Stimulated activated CD4-positive, alpha-beta T cell treated with anti-CD3 and anti-CD28 coated beads, Interleukin-4, amount 100 ng/mL, for 4 hours (primary cell): ENCODE data around the gene GBP2.
"Not testable (repeated sequence)": the region's sequence is repeated elsewhere in the genome, so short reads cannot be mapped to it uniquely, and the experiment has no call there.

Source experiments
- DNase-seq, 2 experiments: peaks; one replicate each; pipeline ENCODE4 v3.0.0-alpha.2; 2020

Gene GBP2, protein sequence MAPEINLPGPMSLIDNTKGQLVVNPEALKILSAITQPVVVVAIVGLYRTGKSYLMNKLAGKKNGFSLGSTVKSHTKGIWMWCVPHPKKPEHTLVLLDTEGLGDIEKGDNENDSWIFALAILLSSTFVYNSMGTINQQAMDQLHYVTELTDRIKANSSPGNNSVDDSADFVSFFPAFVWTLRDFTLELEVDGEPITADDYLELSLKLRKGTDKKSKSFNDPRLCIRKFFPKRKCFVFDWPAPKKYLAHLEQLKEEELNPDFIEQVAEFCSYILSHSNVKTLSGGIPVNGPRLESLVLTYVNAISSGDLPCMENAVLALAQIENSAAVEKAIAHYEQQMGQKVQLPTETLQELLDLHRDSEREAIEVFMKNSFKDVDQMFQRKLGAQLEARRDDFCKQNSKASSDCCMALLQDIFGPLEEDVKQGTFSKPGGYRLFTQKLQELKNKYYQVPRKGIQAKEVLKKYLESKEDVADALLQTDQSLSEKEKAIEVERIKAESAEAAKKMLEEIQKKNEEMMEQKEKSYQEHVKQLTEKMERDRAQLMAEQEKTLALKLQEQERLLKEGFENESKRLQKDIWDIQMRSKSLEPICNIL

DNA sequence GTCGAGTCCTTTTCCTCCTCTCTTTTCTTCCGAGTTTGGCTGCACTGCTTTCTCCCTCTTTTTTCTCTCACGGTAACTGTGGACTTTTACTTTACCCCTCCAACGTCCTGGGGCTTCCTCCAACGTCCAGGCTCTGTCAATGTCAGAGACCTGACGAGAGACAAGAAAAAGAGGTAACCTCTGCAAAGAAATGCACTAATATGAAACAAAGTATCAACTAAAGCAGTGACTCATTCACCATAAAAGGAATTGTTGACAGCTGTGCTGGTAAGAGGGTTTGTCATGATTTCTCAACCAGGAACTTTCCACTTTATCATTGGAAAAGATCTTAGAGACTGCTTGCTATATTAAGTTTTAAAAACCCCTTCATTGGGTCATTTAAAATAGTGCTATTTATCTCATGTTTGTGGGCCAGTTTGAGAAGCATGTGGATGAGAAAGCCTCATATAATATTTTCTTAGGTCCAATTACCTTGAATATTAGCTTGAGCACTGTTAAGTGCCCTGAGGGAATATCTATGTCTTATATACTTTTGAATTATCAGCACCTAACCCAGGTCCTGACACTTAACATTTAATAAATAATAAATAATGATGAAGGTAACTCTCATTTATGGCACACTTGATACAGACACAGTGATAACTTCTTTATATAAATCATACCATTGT, at the start of gene GBP2:
Gene GBP2, minus strand, starts transcription at position 202 of the 668 bp plus-strand sequence. CDS start 4,148 bp downstream, outside the sequence.
- DNase-seq = peak in 1 of 2 experiments; percentile 35

DNA sequence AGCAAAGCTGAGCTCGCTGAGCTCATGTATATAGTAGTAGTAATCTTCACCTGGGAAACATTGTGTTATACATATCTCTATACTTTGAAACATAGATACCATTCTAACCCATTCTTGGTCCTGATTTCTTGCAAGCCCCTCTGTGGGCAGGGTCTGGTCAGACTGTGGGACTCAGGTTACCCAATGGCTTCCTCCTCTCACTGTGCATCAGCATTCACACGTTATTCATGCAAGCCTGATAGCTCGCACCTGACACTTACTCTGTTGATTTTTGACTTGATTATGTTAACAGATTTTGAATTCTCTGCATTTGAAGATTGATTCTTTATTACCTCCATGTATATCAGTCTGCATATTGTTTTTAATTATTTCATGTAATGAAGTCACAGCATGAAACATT, 48.6 kb upstream of the GBP2 start:
- no peak for DNase-seq

DNA sequence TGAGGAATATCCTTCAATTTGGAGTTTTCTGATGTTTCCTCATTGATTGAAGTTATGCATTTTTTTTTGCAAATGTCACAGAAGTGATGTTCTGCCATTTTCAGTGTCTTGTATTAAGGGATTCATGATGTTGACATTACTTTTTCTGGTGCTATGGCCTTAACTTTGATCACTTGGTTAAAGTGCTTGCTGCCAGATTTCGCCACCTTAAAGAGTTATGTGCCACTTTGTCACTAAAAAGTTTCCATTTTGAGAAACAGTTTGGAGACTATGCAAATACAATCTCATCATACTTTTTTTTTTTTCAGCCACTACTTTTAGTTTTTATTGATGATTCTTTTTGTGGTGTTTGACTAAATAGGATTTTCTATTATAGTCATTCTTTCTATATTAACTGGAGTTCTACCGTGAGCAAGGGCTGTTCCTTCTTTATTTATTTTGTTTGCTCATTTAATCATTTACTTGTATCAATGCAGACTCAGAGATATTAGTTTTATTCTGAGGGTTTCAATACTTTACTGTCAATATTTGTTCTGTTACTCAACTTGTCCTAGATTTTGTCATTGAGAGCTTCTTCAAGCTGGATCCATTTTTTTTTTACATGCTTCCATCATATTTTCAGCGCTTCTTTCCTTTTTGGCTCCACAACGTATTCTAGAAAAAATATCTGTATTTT, 46.7 kb upstream of the GBP2 start:
- no peak for DNase-seq

DNA sequence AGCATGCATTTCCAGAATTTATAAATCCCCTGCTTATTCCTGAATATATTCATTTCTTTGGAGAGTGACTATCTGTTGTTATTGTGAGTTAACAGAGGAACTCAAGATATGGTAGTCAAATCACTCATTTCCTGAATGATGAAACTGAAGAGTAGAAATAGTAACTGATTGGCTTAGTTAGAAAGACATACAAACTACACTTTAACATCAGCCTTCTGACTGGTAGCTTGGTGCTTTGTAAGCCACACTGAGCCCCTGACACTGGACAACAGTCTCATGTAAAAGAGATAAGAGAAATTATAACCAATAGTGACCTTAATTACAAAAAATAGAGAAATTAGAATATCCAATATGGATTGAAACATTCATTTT, 45.1 kb upstream of the GBP2 start:
- DNase-seq = no peak

DNA sequence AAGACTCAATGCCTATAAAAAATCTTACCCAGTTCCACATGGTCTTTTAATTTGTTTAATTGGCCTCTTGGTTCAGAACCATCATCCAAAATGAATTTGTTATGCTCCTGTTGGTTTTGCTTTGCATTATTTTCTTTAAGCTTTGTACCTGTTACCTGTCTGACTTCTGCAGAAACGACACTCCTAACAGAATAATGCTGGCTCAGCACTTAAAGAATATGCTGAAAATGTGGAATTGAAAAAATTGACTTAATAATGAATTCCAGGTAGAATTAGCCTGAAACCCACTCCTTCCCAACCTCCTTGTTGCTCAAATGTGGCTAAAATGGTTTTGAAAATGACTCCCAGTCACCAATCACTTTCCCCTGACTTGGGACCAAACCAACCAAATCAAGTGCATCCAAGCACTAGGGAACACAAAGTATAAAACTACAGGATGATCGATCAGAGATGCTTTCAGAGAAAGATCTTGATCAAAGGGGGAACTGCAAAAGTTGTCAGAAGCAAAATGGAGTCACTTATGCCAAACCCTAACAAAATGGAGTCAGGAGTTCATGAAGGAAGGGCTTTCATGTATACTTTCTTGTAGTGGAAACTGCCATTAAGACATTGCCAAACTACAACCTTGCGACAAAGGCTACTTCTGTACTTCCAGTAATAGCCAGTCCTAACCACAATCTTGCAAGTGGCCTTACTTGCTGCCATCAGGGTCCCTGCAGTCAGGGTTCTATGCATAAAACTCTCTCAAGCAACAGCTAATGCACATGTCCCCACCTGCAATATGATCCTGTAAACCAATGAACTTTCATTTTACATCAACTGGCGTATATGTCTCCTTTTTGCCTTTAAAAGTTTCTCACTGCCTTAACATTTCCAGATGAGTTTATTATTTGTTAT, 44.5 kb upstream of the GBP2 start:
- DNase-seq = no peak

DNA sequence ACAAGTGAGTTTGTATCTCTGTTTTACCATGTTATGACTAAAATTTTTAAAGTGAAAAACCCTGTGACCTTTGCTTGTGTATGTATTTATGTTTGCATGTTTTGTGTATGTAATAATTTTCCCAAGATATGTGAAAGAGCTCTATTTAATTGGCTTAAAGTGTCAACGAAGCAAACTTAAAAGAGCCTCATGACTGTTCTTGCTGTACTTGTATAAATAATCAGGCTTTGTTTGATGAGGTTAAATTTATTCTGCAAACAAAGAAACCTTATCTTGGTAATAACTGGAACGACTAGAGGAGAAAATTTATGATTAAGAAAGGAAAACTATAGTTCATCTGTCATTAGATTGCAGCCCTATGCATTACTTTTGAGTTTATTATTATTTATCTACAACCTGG, 43.3 kb upstream of the GBP2 start:
- DNase-seq = no peak

DNA sequence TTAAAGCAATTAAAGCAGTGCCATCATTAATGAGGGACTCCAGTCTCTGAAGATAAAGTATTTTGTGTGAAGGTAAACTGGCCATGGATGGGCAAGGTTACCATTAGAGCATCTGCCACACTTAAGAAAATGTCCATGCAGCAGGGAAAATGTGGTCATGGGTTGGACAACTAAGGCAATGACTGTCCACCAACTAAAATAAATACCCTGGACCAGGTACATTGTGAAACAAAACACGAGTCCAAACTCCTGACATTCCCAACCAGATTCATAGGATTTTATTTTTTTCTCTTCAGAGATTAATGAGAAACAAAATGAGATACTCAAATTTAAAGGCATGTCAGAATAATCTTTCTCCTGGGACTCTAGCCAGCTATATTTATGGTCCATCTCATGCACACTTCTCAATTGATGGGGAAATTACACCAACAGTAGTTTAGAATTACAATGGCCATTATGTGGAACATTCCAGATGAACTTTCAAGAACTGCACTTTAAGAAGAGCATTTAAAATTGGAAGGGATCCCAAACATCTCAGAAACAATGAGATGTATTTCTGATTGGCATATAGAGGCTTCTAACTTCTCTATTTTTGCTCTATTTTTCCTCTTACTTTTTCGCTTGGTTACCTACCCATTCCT, 41.8 kb upstream of the GBP2 start:
- DNase-seq = no peak

DNA sequence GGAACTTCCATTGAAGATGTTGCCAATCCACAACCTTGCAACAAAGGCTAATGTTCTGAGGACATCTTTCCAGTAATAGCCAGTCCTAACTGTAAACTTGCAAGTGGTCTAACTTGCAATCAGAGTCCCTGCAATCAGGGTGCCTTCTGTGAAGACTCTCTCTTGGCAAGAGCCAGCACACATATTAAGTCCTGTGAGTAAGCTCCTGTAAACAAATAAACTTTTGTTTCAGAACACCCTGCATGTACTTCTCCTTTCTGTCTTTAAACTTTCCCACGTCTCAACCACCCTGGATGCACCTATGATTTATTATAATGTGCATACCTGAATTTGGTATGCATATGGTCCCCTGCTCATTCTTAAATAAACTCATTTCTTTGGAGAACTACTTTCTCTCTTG, 40.8 kb upstream of the GBP2 start:
- DNase-seq = no peak

DNA sequence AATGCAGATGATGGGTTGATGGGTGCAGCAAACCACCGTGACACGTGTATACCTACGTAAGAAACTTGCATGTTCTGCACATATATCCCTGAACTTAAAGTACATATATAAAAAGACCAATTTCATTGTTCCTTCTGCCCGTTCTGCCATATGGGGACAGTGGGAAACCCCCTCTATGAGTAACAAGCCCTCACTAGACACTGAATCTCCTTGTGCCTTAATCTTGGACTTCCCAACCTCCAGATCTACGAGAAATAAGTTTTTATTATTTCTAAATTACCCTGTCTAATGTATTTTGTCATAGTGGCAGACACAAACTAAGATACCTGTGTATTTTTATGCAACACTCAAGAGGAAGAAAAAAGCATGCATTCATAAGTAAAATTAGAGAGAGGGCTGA, 39.9 kb upstream of the GBP2 start:
- no peak for DNase-seq

DNA sequence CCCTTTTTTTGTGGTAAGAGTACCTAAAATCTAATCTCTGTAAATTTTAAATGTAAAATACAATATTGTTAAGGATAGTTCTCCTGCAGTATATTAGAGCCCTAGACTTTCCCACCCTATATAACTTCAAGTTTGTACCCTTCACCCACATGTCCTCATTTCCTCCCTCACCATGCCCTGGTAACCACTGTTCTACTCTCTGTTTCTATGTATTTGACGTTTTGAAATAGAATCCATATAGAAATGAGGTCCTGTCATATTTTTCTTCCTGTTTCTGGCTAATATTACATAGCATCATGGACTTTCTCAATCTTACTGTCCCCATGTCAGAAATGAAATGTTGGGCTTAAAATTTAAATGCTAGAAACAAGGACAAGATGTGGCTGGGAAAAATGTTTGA, 25.1 kb upstream of the GBP2 start:
- no peak for DNase-seq

DNA sequence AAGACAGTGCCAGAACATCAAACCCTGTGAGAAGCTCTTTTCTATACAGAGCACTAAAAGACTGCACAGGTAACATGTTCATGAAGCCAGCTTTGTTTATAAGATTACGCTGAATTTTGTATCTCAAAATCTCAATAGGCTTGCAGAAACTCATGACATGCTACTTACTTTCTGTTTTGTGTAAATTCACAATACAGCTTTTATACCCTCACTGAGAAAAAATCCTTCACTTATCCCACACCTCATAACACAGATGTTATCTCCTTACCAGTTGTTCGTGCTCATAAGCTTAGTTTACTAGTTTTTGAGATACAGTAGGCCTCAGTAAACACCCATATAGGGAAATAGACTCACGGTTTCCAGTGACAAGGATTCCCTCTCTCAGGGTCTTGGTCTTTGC, 24.1 kb upstream of the GBP2 start:
- no peak for DNase-seq

DNA sequence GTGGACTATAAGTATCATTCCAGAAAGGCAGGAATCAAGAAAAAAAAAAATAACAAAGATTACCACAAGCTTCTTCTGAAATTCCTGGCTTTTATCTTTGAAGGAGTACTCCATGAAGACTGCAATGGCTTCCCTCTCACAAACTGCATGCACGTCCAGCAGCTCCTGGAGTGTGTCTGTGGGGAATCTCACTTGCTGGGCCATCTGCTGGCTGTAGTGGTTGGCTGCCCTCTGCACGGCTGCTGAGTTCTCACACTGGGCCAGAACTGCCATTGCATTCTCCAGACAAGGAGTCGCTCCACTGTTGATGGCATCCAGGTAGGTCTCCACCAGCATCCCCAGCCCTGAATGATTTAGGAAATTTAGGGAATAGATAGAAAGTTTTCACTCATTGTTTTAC, 23.3 kb upstream of the GBP2 start:
- DNase-seq = no peak

DNA sequence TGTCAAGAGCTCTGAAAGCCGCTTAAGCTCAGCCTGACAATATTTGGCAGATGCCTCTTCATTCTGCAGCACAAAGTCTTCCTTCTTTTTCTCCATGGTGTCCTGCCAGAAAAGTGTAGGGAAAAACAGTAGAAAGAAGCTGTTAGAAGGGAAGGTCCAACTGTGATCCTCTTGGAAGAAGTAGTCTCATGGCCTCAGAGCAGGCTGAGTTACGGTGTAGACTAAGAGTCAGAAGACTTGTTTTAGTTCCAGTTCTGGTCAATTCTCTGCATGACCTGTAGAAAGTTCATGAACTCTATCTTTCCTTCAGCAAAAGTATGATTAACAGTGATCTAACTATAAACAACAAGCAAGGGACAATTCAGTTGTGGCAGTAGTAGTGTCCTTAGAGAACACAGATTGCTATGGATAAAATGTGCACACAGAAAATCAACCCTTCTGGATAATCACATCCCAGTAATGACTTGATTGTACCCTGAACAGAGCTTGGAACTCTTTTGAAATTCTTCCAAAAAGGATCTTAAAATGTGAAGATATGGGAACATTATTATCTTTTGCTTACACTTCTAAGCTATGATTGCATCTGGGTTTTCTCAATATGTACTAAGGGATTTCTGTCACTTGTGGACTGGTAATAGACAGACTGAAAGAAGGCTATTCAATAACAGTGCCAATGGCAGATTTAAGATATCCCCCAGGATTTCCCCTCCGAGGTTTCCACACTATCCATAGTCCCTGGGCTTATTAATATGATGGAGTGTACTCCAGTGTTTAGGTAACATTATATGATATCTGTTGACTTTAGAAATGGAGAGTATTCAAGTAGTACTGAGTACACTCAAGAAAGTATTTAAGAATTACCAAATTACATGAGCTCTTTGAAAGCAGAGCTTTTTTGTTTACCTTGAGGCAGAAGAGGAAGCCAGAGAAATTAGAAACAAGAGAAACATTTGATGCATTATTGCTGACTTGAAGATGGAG, 22.1 kb upstream of the GBP2 start:
- DNase-seq = no peak

DNA sequence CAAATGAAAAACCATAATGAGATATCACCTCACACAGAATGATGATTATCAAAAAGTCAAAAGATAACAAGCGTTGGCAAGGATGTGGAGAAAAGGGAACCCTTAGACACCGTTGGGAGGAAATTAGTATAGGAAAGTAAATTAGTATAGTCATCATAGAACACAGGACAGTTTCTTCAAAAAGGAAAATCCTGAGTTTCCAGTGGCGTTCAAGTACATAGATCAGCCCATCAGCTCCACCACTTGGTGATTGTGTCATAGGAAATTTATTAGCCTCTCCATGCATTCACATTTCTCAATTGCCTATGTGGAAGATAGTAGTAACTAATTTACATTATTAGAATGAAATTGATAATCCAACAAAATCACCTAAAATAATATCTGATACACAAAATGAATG, 20.8 kb upstream of the GBP2 start:
- DNase-seq = no peak

DNA sequence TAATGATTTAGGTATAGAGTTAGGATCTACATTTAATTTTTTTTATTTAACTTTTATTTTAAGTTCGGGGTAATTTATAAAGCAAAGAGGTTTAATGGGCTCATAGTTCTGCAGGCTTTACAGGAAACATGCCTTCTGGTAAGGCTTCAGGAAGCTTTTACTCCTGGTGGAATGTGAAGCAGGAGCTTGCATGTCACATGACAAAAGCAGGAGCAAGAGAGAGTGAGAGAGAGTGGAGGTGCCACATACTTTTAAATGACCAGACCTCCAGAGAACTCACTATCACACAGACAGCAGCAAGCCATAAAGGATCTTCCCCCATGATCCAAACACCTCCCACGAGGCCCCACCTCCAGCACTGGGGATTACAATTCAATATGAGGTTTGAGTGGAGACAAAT, 17.6 kb upstream of the GBP2 start:
- DNase-seq = no peak

DNA sequence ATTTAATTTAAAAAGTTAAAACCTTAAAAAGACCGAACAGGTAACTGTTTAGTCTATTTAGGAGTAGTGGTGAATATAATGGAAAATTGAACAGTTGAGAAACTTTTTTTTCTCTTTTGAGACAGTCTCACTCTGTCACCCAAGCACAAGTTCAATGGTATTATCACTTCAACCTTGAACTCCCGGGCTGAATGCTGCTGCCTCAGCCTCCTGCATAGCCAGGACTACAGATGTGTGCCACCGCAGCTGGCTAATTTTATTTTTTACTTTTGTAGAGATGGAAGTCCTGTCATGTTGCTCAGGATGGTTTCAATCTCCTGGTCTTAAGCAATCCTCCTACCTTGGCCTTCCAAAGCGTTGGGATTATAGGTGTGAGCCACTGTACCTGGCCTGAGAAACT, 16.2 kb upstream of the GBP2 start:
- DNase-seq = no peak

DNA sequence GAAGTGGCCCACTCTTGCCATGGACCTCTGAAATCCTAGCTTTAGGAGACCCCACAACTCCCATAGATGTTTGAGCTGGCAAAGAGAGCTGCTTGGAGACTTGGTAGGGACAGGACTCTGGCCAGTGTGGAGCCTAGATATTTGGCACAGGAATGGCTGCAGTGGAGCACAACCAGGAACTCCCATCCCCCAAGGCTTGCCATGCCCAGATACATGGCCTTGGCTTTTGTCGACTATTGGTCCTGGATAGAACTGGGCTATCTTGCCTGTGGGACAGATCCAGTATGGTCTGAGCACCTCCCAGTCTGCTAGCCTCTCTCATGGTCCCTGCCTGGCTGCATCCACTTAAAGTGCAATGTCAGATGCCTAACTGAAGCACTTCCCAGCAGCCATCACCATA, 7.8 kb upstream of the GBP2 start:
- DNase-seq = no peak

DNA sequence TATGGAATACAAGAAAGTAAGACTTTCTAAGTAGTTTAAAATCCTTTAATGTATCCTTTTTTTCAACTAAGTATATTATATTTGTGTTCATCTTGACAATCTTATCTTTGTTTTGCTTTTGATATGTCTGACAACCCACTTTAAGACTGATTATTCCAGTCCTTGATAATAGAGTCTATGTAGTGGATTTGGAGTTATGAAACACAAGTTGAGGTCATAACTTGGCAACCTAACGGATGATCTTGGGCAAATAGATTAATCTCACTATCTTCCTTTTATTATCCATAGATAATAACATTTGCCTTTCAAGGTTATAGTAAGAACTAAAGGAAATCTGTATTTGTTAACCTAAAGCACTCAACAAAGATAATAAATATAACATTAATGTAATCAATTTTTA, 4.8 kb upstream of the GBP2 start:
- DNase-seq = no peak

DNA sequence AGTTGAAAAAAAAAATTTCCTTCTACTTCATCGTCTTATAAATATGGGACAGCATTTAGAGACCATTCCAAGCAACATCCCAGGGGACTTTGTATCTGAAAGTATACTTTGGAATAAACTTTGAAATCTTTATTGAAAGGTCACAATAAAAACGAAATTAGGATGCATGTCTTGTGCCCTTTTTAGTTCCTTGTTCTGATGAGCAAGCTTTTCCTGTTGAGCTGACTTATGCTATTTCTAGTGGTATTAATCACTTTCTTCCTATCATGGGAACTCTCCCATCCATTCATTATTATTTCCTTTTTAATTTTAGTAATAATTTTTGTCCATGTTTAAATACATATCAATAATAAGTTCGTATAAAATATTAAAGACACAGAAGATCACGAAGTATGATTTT, 4.0 kb upstream of the GBP2 start:
- no peak for DNase-seq

DNA sequence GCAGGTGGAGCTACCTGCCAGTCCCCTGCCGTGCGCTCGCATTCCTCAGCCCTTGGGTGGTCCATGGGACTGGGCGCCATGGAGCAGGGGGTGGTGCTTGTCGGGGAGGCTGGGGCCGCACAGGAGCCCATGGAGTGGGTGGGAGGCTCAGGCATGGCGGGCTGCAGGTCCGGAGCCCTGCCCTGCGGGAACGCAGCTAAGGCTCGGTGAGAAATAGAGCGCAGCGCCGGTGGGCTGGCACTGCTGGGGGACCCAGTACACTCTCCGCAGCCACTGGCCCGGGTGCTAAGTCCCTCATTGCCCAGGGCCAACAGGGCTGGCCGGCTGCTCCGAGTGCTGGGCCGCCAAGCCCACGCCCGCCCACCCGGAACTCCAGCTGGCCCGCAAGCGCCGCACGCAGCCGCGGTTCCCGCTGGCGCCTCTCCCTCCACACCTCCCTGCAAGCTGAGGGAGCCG, 2.1 kb upstream of the GBP2 start:
- not testable (repeated sequence) for DNase-seq
